KOPT-K1 (cell line): ENCODE data around the gene ARF1.

Source experiments
- H3K27ac ChIP-seq: fragments of 200-600 bp; sonication (generic); 2 replicates; pipeline ENCODE4 v1.5.1; 2016; ENCODE audit warnings: antibody characterized with exemption, mild to moderate bottlenecking, low read depth, low read length; ENCODE audit not compliant: poor library complexity, severe bottlenecking
- H3K36me3 ChIP-seq: fragments of 200-600 bp; sonication (generic); 2 replicates; pipeline ENCODE4 v1.5.1; 2017; ENCODE audit warnings: antibody characterized with exemption, mild to moderate bottlenecking, low read length, moderate library complexity; ENCODE audit not compliant: insufficient read depth
- H3K9me3 ChIP-seq: fragments of 200-600 bp; sonication (generic); 2 replicates; pipeline ENCODE4 v1.5.1; 2017; ENCODE audit warnings: antibody characterized with exemption, low read length, mild to moderate bottlenecking; ENCODE audit not compliant: insufficient read depth, poor library complexity, severe bottlenecking

Gene ARF1

DNA sequence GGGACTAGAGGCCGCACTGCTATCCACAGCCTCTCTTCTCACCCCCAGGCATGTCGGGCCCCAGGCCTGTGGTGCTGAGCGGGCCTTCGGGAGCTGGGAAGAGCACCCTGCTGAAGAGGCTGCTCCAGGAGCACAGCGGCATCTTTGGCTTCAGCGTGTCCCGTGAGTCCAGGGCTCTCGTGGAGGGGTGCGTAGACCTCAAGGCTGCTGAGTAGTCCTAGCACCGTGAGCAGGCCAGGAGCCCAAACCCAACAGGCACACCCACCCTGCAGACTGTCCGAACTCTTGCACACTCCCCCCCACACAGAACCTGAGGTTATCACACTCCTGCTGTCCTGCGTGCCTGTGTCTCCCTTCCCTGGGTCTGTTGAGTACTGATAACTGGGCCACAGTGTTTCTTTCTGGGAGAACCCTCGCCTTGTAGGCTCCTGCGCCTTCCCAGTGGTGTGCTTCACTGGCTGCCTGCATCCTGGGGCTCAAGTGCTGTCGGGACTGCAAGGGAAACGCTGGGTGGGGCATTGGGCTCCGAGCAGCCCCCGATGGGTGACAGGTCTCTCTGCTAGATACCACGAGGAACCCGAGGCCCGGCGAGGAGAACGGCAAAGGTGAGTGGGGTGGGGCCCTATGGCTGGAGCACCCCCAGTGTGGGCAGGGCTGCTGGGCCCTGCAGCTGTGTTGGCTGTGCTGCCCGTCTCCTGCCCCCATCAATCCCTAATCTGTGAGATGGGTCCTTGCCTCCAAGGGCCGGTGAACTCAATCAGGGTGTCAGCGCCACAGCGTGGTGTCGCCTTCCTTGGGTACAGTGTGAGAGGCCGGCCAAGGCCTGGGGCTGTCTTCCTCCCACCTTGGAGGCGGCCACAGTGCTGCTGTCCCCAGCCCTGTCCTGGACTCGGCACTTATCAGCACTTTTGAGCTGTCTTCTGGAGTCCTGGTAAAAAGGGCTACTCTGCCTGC, 63.2 kb downstream of the ARF1 start:
- H3K27ac ChIP-seq = no peak overlapping the region
- H3K36me3 ChIP-seq = peaks cover 67% of the 10 kb centered on the region

GRCh38 chr1:228146417-228147150, 64.1 kb downstream of the ARF1 start:
- Histone ChIP-seq H3K27ac (no peak overlapping the region), H3K36me3 (peaks cover 70% of the 10 kb centered on the region), H3K9me3 (no peaks in the 10 kb centered on the region)

More for the DNA sequence above, 63.2 kb downstream of the ARF1 start:
- H3K9me3 ChIP-seq = no peaks in the 10 kb centered on the region

DNA sequence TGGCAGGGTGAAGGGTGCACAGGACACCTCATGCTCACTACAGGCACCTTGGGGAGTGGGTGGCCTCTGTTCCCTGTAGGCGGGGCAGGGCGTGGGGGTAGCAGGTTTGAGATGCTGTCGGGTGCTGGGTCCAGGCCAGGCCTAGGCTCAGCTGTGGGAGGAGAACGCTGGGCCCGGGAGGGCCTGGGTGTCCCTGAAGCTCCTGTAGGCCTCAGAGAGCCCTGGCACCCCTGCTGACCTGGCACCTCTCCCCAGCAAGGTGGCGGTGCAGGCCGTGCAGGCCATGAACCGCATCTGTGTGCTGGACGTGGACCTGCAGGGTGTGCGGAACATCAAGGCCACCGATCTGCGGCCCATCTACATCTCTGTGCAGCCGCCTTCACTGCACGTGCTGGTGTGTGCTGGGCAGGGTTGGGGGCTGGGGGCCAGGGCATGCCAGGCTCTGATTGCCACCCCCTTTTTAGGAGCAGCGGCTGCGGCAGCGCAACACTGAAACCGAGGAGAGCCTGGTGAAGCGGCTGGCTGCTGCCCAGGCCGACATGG, 64.7 kb downstream of the ARF1 start:
- H3K27ac ChIP-seq = no peak overlapping the region
- no peaks in the 10 kb centered on the region for H3K9me3 ChIP-seq
- peaks cover 76% of the 10 kb centered on the region for H3K36me3 ChIP-seq

GRCh38 chr1:228147768-228148167, 65.3 kb downstream of the ARF1 start:
- Histone ChIP-seq H3K36me3 (peaks cover 78% of the 10 kb centered on the region), H3K27ac (no peak overlapping the region), H3K9me3 (no peaks in the 10 kb centered on the region)

DNA sequence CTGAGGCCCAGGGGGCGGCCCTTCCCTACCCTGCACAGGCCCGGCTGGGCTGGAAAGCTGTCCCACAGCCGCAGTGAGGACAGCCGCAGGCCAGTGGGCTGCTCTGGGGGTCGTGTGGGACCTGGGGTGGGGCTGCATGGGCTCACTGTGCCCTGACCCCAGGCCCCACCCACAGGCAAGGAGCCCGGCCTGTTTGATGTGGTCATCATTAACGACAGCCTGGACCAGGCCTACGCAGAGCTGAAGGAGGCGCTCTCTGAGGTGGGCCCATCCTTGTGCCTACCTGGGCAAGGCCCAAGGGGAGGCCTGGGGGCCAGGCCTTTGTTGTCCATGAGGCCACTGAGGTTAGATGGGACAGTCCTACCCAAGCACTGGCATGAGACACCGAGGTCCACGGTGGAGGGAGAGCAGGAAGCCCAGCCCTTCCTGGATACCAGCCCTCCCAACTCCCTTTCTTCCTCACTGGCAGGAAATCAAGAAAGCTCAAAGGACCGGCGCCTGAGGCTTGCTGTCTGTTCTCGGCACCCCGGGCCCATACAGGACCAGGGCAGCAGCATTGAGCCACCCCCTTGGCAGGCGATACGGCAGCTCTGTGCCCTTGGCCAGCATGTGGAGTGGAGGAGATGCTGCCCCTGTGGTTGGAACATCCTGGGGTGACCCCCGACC, 65.8 kb downstream of the ARF1 start:
- no peaks in the 10 kb centered on the region for H3K9me3 ChIP-seq
- H3K27ac ChIP-seq = no peak overlapping the region
- H3K36me3 ChIP-seq = peaks cover 78% of the 10 kb centered on the region
